ENCODE measurements around the gene SHD.
"Not testable (repeated sequence)": the region's sequence is repeated elsewhere in the genome, so short reads cannot be mapped to it uniquely, and the experiment has no call there.

The SHD gene

DNA sequence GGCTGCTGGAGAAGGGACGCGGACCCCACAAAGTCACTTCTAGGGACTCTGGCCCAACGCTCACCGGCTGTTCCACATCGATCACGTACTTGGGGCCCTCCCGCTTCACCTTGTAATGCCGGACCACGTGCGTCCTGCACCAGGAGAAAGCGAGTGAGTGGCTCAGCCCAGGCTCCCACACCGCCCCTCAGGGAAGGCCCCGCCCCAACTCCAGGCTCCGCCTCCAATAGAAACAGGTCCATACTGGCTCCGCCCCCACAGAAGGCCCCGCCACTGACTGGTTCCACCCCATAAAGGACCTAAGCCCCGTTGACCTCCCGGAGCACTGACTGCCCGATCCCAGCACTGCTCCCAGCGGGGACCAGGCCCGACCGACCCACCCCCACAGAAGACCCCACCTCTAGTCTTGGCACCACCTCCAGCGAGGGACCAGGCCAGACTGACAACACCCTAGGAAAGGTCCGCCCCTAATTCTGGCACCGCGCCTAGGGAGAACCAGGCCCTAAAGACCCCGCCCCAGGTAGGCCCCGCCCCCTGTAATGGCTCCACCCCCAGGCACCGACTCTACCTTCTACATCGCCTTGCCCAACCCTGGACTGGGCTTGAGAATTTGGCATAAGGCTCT lies 48.3 kb downstream of the SHD start:
- no peak for DNase-seq

DNA sequence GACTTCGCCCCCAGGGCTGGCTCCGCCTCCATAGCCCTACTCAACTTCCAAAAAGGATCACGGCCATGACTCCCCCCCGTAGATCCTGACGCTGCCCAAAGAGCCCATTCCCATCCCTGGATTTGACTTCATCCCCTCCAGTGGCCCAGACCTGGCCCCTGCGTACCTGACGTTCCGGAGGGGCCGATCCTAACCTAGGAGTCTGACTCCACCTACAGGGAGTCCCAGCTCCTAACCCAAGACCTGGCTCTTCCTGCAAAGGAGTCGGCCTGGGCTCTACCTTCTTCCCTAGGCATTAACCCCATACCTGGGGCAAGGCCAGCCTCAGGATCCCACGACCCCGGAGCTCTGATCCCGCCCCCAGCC lies 48.8 kb downstream of the SHD start:
- DNase-seq: no peak

DNA sequence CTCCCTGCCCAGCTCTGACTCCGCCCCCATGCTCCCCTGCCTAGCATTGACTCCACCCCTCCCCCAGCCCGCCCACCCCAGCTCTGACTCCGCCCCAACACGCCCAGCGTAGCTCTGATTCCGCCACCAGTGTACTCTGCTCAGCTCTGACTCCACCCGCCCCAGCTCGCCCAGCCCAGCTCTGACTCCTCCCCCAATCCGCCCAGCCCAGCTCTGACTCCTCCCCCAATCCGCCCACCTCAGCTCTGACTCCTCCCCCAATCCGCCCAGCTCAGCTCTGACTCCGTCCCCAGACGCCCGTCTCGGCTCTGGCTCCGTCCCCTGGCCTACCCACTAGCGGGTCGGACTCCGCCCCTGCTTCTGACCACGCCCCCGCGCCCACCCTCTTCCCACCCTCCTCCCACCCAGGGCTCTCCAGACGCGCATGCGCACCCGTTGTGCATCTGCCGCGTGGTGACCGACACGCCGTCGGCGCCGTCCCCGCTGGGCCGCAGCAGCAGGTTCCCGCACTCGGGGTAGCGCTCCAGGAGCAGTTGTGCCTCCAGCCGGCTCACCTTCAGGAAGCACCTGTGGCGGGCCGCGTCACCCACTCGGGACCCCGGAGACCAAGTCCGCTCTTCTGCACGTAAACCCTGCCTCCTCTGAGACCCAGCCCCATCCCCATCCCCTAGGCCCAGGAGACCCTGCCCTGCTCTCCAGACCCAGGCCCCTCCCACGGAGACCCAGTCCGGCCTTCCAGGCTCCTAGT lies 49.4 kb downstream of the SHD start:
- DNase-seq: no peak

DNA sequence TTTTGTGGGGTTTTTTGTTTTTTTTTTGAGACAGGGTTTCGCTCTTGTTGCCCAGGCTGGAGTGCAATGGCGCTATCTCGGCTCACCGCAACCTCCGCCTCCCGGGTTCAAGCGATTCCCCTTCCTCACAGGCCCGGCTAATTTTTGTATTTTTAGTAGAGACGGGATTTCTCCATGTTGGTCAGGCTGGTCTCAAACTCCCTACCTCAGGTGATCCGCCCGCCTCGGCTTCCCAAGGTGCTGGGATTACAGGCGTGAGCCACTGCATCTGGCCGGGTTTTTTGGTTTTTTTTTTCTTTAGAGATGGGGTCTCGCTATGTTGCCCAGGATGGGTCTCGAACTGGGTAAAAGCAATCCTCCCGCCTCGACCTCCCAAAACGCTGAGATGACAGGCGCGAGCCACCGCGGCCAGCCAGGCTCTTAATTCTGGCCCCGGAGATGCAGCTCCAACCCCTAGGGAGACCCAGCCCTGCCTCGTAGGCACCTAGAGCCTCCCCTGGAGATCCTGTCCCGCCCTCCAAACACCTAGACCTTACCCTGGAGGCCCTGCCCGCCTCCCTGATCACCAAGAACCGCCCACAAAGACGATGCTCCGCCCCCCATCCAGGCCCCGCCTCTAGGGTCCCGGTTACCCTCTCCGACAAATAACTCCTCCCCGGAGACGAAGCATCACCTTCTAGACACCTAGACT lies 50.1 kb downstream of the SHD start:
- not testable (repeated sequence) for DNase-seq

DNA sequence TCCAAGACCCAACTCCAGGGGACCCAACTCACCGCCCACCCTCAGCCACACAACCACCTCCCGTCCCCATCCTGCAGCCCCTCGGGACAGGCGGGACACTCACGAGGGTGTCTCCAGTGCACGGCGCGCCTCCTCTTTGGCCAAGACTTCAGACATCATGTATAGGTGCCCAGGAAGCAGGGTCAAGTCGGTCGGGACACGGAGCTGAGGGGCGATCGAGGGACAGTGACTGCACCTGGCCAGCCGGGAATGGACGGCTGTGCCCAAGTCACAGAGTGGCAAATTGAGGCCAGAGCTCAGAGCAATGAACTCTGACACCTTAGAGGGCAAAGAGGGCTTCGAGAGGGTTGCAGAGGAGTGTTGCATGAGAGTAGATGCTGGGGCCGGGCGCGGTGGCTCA lies 50.8 kb downstream of the SHD start:
- no peak for DNase-seq

DNA sequence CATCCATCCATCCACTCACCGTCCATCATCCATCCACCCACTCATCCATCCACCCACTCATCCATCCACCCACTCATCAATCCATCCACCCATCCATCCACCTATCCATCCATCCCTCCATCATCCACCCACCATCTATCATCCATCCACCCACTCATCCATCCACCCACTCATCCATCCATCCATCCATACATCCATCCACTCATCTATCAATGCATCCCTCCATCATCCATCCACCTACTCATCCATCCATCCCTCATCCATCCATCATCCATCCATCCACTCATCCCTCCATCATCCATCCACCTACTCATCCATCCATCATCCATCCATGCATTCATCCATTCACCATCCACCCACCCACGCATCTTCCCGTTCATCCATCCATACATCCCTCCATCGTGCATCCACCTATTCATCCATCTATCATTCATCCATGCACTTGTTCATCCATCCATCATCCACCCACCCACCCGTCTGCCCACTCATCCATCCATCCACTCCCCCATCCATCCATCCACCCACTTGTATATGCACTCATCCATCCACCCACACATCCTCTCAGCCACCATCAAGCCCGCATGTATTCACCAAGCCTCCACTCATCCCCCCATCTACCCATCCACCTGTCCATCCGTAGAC lies 56.0 kb downstream of the SHD start:
- DNase-seq: no peak

DNA sequence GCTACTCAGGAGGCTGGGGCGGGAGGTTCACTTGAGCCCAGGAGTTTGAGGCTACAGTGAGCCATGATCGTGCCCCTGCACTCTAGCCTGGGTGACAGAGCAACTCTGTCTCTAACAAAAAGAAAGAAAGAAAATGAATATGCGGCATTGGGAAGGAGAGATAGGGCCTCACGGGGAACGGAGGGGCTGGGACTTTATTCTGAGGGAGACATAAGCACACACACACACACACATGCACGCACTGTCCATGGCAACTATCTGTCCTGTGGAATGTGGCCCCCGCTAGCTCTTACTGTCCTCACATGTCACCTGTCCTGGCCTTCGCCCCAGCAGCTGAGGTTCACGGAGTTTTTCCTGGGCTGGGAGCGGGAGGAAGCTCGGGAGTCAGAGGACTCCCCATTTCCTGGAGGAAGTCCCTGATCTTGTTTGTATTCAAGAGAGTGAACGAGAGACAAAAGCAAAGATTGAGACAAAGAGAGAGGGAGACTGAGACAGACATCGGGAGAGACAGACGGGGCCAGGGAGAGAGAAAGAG lies 58.9 kb downstream of the SHD start:
- peak; percentile 21 for DNase-seq

DNA sequence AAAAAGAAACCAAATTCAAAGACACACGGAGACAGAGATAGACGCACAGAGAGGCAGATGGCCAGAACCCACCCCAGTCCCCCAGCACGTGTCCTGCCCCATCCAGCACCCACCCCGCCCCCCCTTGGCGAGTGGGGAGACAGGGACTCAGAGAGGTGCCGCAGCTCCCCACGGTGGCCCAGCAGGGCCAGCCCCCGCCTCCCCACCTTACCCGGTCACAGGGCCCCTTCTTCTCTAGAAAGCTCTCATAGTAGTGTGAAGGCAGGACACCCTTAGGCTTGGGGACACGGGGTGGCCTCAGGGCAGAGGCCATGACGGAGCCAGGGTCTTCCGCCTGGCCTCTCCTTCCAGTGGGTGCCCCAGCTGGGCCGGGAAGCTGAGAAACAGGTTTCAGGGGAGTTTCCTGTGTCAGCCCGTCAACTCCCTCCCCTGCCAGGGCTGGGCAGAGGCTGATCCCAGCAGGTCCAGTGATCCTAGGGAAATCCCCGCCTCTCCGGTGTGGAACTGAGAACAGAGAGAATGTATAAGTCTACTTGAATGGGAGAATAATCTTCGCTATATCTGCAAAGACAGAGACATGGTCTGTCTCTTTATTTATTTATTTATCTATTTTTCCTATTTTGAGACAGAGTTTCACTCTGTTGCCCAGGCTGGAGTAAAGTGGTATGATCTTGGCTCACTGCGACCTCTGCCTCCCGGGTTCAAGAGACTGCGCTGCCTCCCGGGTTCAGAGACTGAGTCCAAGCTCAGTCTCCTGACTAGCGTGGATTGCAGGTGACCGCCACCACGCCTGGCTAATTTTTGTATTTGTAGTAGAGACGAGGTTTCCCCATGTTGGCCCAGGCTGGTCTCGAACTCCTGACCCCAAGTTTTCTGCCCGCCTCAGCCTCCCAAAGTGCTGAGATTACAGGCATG lies 59.6 kb downstream of the SHD start, which contains the start of gene STAP2:
TSS of gene STAP2 (minus strand) at position 387 of the 915 bp plus-strand sequence. CDS start at position 313, 74 bp downstream.
- DNase-seq: no peak
